PC-9 (cell line): ENCODE data around the gene ERC2.

Experiments used
- EZH2 ChIP-seq: fragments of 200-600 bp; sonication (generic); IDR thresholded peaks from 2 replicates; pipeline ENCODE4 v1.8.0; 2017; ENCODE audit warnings: antibody characterized with exemption, low read depth
- TF ChIP-seq, protein P1 (sequence below): fragments of 200-600 bp; sonication (generic); conservative IDR thresholded peaks from 2 replicates; pipeline ENCODE4 v1.6.1; 2017; ENCODE audit warnings: mixed run types, antibody characterized with exemption, mild to moderate bottlenecking, moderate library complexity

DNA sequence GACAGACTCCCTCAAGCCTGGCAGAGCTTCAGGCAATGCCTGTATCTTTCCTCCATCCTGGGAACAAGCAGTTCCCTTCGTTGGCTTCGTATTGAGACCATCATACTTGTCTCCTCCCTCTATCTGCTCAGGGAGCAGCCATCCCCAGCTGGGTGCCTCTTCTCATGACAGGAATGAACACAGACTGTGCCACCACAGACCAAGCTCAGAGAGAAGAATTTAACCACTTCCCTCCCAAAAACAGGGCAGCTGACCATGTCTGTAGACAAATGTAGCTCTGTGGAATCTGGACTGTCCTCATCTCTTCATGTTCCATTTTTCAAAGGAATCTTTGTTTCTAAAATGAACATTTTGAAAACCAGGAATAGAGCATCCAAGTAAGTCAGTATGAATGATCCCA is 245.4 kb downstream of the ERC2 start:
- TF ChIP-seq, protein P1, sequence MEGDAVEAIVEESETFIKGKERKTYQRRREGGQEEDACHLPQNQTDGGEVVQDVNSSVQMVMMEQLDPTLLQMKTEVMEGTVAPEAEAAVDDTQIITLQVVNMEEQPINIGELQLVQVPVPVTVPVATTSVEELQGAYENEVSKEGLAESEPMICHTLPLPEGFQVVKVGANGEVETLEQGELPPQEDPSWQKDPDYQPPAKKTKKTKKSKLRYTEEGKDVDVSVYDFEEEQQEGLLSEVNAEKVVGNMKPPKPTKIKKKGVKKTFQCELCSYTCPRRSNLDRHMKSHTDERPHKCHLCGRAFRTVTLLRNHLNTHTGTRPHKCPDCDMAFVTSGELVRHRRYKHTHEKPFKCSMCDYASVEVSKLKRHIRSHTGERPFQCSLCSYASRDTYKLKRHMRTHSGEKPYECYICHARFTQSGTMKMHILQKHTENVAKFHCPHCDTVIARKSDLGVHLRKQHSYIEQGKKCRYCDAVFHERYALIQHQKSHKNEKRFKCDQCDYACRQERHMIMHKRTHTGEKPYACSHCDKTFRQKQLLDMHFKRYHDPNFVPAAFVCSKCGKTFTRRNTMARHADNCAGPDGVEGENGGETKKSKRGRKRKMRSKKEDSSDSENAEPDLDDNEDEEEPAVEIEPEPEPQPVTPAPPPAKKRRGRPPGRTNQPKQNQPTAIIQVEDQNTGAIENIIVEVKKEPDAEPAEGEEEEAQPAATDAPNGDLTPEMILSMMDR: no peak
- TF ChIP-seq EZH2: no peak
